Measurements from ENCODE around the gene SSRP1.
"Not testable (repeated sequence)": the region's sequence is repeated elsewhere in the genome, so short reads cannot be mapped to it uniquely, and the experiment has no call there.

SSRP1 gene

DNA sequence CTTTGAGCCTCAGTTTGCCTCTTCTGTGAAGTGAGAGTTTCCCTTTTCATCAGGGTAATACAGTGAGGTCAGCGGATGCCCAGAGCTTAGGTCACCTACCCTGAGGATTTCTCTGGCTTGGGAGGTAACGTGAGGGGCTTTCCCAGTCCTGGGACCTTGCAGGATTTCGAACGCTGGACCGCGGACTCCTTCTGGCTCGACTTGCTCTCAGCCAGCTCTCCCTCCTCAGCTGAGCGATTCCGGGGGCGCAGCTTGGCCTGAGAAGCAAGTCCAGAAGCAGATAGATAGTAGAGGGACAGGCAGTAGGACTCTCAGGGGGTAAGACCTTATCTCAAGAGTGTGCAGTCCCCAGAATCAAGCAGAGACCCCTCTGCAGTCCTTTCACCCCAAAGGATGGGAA is 34.9 kb downstream of the SSRP1 start:
- no peak for DNase-seq (ENCODE audit: low read depth)

DNA sequence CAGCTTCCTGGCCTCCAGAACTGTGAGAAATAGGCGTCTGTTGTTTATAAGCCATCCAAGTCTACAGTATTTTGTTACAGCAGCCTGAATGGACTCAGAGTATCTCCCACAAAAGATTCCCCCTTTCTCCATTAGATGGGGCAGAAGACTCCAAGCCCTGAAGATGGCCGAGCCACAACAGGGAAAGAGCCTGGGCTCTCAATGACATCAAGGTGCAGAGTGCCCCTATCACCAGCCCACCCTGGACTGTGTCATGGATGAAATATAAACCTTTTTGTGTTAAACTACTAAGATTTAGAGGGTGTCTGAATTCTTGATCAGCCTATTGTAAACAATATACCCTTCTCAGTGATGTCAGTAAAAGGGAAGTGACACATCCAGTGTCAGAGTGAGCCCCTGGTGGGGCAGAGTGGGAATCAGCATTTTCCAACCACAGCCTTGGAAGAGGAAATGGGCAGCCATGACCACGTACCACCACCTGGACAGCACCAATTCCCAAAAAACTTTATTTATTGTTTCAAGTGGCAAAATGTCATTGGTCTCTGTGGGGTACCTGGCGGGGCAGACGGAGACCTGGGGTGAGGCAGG is 36.4 kb downstream of the SSRP1 start:
- no peak for DNase-seq (ENCODE audit: low read depth)

DNA sequence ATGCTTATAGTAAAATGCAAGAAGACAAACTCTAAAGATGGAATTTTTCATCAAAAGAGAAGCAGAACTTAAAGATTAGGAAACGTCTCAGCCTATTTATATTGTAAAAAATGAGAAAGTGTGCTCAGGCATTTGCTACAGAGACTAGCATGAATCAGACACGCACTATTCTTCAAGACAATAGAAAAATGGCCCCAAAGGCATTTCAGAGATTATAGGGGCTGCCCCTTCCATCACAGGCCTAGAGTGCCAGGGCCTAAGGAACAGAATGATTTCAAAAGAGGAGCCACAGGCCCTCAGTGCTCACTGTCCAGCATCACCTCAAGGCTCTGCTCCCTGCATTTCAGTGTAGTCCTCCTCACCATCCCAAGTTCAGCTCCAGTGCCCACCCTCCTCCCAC is 38.5 kb downstream of the SSRP1 start:
- DNase-seq (ENCODE audit: low read depth) = no peak

DNA sequence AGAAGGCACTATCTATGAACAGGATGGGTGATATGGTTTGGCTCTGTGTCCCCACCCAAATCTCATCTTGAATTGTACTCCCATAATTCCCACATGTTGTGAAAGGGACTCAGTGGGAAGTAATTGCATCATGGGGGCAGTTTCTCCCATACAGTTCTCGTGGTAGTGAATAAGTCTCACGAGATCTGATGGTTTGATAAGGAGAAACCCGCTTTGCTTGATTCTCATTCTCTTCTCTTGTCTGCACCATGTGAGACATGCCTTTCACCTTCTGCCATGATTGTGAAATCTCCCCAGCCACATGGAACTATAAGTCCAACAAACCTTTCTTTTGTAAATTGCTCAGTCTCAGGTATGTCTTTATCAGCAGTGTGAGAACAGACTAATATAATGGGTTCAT is 39.5 kb downstream of the SSRP1 start:
- not testable (repeated sequence) for DNase-seq (ENCODE audit: low read depth)

DNA sequence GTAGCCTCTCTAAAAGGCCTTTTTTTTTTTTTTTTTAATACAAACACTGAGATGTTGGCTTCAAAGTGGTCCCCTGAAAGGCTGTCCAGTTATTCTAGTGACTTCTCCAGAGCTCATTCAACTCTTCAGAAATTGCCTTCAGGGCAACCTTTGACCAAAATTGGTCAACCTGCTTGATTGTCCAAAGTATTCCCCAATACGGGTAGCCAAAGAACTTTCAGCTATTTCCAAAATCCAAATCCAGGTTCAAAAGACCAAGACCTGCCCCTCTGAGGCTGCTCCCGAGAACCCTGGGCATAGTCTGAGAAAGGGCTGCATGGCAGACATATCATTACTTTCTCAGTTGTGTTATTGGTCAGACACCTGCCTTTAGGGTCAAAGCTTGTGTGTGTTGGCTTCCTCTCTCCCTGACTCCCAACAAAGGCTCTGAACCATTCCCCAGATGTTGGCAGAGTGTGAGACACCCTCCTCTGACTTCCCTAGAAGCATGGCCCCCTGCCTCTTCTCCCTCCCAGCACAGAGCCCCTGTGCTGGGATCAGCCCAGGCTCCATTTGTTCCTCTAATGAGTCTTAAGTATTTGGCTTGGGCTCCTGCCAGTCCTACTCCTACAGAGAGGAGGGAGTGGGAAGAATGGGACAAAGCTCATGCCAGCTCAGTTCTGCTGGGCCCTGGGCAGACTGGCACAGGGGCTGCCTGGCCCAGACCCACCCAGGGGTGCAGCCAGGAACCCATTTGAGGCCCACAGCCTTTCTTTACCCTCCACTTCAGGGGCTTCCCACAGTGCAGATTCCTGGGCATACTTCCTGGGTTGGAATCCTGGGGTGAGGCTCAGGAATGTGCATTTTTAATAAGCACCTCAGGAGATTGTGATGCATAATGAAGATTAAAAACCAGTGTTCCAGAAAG is 41.2 kb downstream of the SSRP1 start:
- no peak for DNase-seq (ENCODE audit: low read depth)

DNA sequence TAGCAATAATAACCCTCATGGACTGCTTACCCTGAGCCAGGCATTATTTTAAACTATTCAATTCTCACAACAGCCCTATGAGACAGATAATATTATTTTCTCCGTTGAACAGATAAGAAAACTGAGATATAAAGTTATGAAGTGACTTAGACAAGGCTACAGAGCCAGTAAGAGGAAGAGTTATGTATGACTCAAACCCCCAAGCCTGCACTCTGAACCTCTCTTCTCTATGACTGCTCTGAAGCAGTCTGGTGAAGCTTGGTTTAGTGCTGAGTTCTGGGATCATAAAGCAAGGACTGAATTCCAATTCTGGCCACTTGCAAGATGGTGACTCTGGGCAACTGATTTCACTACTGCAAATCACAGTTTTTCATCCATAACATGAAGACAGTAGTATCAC is 45.4 kb downstream of the SSRP1 start:
- no peak for DNase-seq (ENCODE audit: low read depth)

DNA sequence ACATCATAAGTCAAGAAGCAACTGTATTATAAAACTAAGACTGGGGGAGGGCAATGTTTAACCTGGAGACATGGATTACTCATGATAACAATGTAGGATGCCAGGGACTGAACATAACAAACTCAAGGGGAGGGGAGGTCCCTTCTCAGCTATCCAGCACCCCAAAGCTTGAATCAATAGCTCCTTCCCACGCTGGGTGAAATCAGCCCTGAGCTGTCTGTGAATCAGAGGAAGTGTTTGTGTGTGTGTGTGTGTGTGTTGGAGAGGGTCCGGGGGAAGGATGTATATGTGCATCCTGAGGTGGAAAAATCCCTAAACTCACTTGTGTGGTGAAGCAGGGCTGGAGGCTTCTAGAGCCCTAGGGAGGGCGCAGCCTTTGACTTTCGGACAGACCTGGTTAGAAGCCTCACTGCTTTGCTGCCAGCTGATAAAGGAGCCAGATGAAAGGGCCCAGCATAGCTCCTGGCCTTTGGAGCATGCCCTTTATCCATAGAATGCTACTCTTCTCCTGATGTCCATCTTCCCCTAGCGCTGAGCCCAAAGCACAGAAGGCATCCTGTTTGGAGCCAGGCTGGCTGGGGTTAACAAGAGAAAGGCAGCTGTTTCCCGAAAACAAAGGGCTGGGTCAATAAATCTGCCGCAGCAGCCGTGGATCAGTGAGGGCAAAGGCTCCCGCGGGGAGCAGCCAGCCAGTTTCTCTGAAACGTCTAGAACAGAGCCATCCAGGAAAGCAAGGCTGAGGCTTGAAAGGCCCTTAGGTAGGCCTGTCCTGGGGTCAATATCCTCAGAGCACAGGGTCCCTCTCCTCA is 46.7 kb downstream of the SSRP1 start:
- DNase-seq (ENCODE audit: low read depth) = no peak

DNA sequence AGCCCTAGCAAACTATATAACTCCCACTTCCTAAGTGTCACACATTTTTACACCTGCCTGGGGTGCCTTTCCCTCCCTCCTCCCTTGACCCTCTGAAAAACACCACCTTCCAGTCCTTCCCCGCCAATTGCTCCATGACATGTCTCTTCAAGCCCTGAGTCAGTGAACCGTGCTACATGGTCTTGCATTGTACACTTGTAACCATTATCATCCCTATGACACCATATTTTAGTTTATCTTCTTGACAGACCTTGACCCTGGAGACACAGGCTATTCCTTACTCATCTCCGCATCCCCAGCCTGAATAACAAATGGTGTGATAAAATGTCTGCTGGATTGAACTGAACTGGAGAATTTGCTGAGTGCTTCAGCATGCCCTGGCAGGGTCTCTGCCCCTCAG is 47.8 kb downstream of the SSRP1 start:
- DNase-seq (ENCODE audit: low read depth) = no peak

DNA sequence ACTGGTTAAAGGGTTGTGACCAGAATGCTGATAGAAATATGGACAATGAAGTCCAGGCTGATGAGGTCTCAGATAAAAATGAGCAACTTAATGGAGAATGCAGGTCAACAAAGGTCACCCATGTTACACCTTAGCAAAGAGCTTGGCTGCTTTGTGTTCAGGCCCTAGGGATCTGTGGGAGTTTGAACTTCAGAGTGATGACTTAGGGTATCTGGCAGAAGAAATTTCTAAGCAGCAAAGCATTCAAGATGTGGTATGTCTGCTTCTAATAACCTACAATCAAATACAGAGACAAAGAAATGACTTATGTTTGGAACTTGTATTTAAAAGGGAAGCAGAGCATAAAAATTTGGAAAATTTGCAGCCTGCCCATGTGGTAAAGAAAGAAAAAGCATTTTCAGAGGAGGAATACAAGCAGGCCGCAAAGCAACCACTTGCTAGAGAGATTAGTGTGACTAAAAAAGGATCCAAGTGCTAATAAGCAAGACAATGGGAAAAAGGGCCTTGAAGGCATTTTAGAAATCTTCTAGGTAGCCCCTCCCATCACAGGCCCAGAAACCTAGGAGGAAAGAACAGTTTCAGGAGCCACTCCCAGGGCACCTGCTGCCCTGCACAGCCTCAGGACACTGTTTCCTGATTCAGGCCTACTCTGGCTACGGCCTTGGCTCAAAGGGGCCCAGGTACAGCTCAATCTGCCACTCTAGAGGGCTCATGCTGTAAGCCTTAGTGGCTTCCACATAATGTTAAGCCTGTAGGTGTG is 52.3 kb downstream of the SSRP1 start:
- no peak for DNase-seq (ENCODE audit: low read depth)

DNA sequence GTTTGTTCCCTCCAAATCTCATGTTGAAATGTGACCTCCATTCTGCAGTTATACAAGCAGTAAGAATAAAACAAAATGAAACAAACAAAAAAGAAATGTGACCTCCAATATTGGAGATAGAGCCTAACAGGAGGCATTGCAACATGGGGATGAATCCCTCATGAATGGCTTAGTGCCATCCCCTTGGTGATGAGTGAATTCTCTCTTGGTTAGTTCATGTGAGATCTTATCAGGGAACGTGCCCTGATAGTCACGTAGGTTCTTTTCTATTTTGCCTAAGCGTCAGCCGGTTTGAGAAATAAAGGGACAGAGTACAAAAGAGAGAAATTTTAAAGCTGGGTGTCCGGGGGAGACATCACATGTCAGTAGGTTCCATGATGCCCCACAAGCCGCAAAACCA is 54.1 kb downstream of the SSRP1 start:
- not testable (repeated sequence) for DNase-seq (ENCODE audit: low read depth)

DNA sequence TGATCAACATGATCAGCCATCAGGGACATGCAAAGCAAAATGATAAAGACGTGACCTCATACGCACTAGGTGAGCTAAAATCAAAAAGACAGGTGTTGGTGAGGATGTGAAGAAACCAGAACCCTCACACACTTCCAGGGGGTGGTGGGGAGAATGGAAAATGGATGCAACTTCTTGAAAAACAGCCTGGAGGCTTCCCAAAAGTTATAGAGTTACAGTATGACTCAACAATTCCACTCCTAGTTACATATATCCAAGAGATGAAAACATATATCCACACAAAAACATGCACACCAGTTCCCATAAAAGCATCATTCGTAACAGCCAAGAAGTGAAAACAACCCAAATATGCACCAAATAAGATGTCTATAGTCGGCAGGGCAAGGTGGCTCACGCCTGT is 56.6 kb downstream of the SSRP1 start:
- no peak for DNase-seq (ENCODE audit: low read depth)

DNA sequence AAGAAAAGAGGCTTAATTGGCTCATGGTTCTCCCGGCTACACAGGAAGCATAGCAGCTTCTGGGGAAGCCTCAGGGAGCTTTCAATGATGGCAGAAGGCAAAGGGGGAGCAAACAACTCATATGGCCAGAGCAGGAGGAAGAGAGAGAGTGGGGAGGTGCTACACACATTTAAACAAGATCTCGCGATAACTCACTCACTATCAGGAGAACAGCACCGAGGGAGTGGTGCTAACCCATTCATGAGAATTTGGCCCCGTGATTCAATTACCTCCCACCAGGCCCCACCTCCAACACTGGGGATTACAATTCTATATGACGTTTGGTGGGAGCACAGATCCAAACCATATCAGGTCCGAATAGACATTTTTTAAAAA is 57.0 kb downstream of the SSRP1 start:
- no peak for DNase-seq (ENCODE audit: low read depth)

DNA sequence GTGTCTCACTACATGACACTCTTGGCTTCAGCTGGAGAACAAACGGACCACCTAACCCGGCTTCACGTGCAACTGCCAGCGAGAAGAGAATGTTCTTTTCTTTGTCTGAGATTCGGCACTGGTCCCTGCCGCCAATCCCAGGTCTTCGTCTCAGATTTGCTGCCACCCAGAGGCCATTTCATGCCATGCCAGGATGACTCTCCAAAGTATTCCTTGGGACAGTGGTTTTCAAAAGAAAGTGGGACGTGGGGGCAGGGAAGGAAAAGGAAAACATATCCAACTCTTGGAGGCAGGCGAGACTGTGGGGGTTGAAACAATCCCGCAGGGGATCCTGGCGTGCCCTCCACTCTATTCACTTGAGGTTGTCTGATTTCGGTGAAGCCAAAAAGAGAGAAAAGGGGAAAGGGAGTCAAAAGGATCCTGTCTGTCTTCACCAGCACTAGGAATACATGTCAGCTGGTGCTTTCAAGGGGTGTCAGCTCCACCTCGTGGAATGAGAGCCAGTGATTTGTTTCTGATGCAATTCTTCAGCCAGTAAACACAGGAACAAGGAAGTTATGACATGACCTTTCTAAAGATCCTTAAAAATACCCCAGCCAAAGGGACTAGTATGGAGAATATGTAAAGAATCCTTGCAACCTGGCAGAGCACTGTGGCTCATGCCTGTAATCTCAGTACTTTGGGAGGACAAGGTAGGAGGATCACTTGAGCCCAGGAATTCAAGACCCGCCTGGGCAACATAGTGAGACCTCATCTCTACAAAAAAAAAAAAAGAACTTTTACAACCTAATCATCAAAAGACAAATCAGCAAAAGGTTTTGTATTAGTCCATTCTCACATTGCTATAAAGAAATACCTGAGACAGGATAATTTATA is 57.6 kb downstream of the SSRP1 start:
- DNase-seq (ENCODE audit: low read depth) = no peak

DNA sequence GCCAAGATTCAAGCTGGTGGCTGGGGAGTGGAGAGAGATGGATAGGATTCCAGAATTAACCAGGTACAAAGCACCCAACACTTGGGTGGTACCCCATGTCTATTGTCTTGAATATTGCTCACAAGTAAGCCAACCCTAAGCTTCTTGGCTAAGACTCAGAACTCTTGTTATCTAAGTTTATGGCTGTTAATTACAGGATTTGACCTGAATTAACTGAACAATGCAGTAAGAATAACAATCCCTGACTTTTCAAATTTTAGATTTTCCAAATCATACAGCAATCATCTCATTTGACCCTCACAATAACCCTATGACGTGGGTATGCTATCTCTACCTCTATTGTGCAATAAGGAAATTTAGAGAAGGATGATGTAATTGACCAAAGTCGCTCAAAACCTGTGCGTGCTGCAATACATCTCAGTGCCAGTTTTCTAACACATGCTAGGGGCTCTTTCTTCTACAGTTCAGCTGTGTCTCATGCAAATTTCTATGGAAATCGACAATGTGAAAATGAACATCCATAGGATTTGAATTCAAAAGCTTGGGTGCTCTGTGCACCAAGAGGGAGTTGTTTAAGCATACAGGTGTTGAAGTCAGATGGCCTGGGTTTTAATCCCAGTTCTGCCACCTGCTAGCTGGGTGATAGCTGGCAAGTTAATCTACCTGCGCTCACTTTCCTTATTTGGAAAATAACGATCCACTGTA is 58.6 kb downstream of the SSRP1 start:
- DNase-seq (ENCODE audit: low read depth) = no peak

DNA sequence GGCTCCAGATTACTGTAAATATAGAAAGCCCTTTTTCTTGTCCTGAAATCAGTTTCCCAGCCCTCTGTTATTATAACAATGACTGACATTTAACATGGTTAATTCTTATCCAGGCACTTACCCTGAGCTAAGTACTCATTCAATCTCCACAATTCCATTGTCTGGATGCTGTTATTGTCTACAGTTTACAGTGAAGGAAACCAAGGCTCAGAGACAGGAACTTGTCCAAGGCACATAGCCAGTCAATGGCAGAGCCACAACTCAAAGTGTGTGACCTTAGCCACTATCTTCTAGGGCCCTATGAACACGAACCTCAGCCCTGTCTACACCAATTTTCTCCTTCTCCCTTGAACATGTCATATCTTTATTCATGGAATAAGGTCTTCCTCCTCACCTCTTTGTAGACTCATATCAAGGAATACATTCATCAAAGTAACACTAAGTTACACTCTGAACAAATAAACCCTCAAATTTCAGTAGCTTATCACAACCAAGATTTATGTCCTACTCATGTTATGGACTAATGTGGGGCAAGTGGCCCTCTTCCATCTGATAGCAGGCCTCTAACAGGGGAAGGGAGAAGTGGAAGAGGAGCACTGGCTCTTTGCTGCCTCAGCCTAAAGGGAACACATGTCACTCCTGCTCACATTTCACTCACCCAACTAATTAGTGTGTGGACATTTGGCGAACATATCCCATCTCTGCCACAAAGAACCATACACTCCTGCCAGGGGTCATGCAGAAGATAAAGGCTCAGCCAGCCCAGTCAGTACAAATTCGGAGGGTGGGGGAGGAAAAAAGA is 59.3 kb downstream of the SSRP1 start:
- no peak for DNase-seq (ENCODE audit: low read depth)
